GM12878 (cell line): ENCODE results near the gene WBP11. TPM values are rescaled to one million over a fixed set of nuclear protein-coding genes. Genes with fewer than 3 reads are reported as not detected.

Experiments used
- ATAC-seq: fragments of 200-7000 bp; cut with Tn5 transposase; 3 replicates; pipeline ENCODE4 v1.9.1; 2020; ENCODE audit warnings: mild to moderate bottlenecking, moderate library complexity
- BruUV-seq: library from RNA; stranded (reverse); fragments of 400-500 nt; replicated peaks from 2 replicates; lab custom pipeline; 2021; lab: Mats Ljungman, UMichigan
- CTCF ChIA-PET: fragments of 300-600 bp; sonication (Branson Sonifier 250); formaldehyde crosslinking; extraction: SDS; loops from one replicate; lab custom pipeline; 2021; ENCODE audit warnings: inconsistent platforms; lab: Yijun Ruan, JAX
- POLR2A ChIA-PET: fragments of 350-600 bp; formaldehyde crosslinking; extraction: SDS; loops from one replicate; lab custom pipeline; 2021; ENCODE audit warnings: inconsistent platforms; lab: Charles Lee
- RAD21 ChIA-PET: fragments of 300-600 bp; sonication (Branson Sonifier 250); formaldehyde crosslinking; loops from one replicate; lab custom pipeline; 2023; ENCODE audit warnings: antibody characterized with exemption; ENCODE audit not compliant: unreplicated experiment; lab: Charles Lee
- SMC1A ChIA-PET: fragments of 300-600 bp; sonication (Branson Sonifier 250); formaldehyde crosslinking; loops from one replicate; lab custom pipeline; 2023; ENCODE audit not compliant: unreplicated experiment, uncharacterized antibody; lab: Charles Lee
- DNase-seq: peaks from one replicate; pipeline ENCODE4 v3.0.0-alpha.2; 2011; ENCODE audit warnings: low read depth, low spot score
- FAIRE-seq: peaks from 3 replicates; lab custom pipeline; 2011; peaks lifted over from hg19 to GRCh38; lab: Jason Lieb, UNC
- H2AFZ ChIP-seq: 2 replicates; pipeline ENCODE4 v1.6.0; 2011; ENCODE audit warnings: low read depth, low read length, control low read depth; ENCODE audit not compliant: control insufficient read depth
- H3K27ac ChIP-seq: 2 replicates; pipeline ENCODE4 v1.5.1; 2011; ENCODE audit warnings: control low read depth; ENCODE audit not compliant: control insufficient read depth, insufficient read depth
- H3K27me3 ChIP-seq, 2 experiments: replicated peaks in 1 of 2; 2 replicates each; pipeline versions ENCODE4 v1.6.0 to v1.6.1; 2011; ENCODE audit warnings: low read length in 1 of 2; ENCODE audit not compliant: control insufficient read depth in 2 of 2, insufficient read depth in 2 of 2
- H3K36me3 ChIP-seq, 2 experiments: 2 replicates each; pipeline ENCODE4 v1.5.1; 2011; ENCODE audit warnings: low read length in 1 of 2; ENCODE audit not compliant: control insufficient read depth in 2 of 2, insufficient read depth in 2 of 2
- H3K4me1 ChIP-seq: 2 replicates; pipeline ENCODE4 v1.6.1; 2011; ENCODE audit warnings: mild to moderate bottlenecking, low read length, moderate library complexity, mixed read lengths; ENCODE audit not compliant: control insufficient read depth, insufficient read depth
- H3K4me2 ChIP-seq: 2 replicates; pipeline ENCODE4 v1.6.0; 2011; ENCODE audit warnings: control low read depth; ENCODE audit not compliant: control insufficient read depth, insufficient read depth
- H3K4me3 ChIP-seq: fragments of 200-600 bp; sonication (generic); 2 replicates; pipeline ENCODE4 v1.5.1; 2016
- H3K79me2 ChIP-seq: 2 replicates; pipeline ENCODE4 v1.6.0; 2011; ENCODE audit warnings: low read length; ENCODE audit not compliant: control insufficient read depth, insufficient read depth
- H3K9ac ChIP-seq: 2 replicates; pipeline ENCODE4 v1.8.0; 2011; ENCODE audit warnings: low read length, control low read depth, mixed read lengths; ENCODE audit not compliant: control insufficient read depth, insufficient read depth
- H3K9me3 ChIP-seq: replicated peaks from 3 replicates; pipeline ENCODE4 v1.5.1; 2011; ENCODE audit warnings: mild to moderate bottlenecking, low read length; ENCODE audit not compliant: control insufficient read depth, insufficient read depth
- H4K20me1 ChIP-seq: 2 replicates; pipeline ENCODE4 v1.6.0; 2011; ENCODE audit not compliant: control insufficient read depth, insufficient read depth
- DPF2 ChIP-seq: fragments of 450-650 bp; IDR thresholded peaks from 2 replicates; pipeline ENCODE4 v1.6.1; 2017; ENCODE audit warnings: mild to moderate bottlenecking
- HDAC2 ChIP-seq: fragments of 200-600 bp; sonication (generic); IDR thresholded peaks from 2 replicates; pipeline ENCODE4 v1.6.1; 2017
- MYC ChIP-seq: IDR thresholded peaks from 2 replicates; pipeline ENCODE4 v1.6.1; 2011; ENCODE audit warnings: mild to moderate bottlenecking, low read length, moderate library complexity, inconsistent platforms; ENCODE audit not compliant: insufficient read depth, insufficient replicate concordance, insufficient read length, severe bottlenecking
- PML ChIP-seq: IDR thresholded peaks from 2 replicates; pipeline ENCODE4 v1.6.1; 2012; ENCODE audit warnings: low read length, inconsistent platforms
- SREBF1 ChIP-seq: IDR thresholded peaks from 2 replicates; pipeline ENCODE4 v1.6.1; 2012; ENCODE audit warnings: mild to moderate bottlenecking, low read length
- SUZ12 ChIP-seq: fragments of 200-600 bp; sonication (generic); IDR thresholded peaks from one replicate; pipeline ENCODE4 v1.6.1; 2018; ENCODE audit warnings: antibody characterized with exemption, mild to moderate bottlenecking; ENCODE audit not compliant: unreplicated experiment
- WGBS: methylation state at CpG from one replicate; pipeline ENCODE4 v1.1.6; 2016; ENCODE audit warnings: low lambda C conversion rate; ENCODE audit not compliant: insufficient replicate concordance, insufficient coverage; ENCODE audit errors: missing lambda C conversion rate; 5-methylcytosine and 5-hydroxymethylcytosine counted together
- in situ Hi-C: fragments of 300-500 bp; cut with MboI; formaldehyde crosslinking; loops from 9 replicates; pipeline ENCODE4 v1.14.3; 2018; ENCODE audit warnings: mixed read lengths
- intact Hi-C: fragments of 100-400 bp; cut with micrococcal nuclease; formaldehyde crosslinking; loops from one replicate; pipeline ENCODE4 v1.14.2; 2022; ENCODE audit not compliant: unreplicated experiment
- polyA plus RNA-seq, 11 experiments: library from polyadenylated mRNA; depleted of rRNA in 4 of 11; unstranded in 6 of 11; stranded (reverse) in 5 of 11; fragments of >200 nt; fragmentation: Nextera tagmentation in 4 of 11; fragmentation: Illumina TruSeq in 1 of 11; extraction: Ambion mirVana in 4 of 11; extraction: Trizol in 1 of 11; gene quantifications; 1 replicate in 1 of 11; 2 replicates in 10 of 11; pipeline versions ENCODE4 v1.2.1 to v1.2.3, GENCODE V29; 2011 to 2016; ENCODE audit warnings: inconsistent platforms in 2 of 11, missing spikeins in 2 of 11, low read depth in 1 of 11
- total RNA-seq, 4 experiments: library from RNA; depleted of rRNA in 3 of 4; stranded (reverse); fragments of >200 nt in 3 of 4; fragmentation: Illumina TruSeq in 1 of 4; extraction: Trizol in 1 of 4; gene quantifications; 2 replicates each; pipeline versions ENCODE4 v1.2.1 to v1.2.3, GENCODE V29; 2013 to 2021
- TF ChIP-seq, protein P1 (sequence below), 3 experiments: IDR thresholded peaks in 2 of 3; conservative IDR thresholded peaks in 1 of 3; 2 replicates each; pipeline ENCODE4 v1.5.1; 2011; ENCODE audit warnings: low read depth in 3 of 3, low read length in 3 of 3, mild to moderate bottlenecking in 3 of 3, control low read depth in 2 of 3, moderate library complexity in 2 of 3, inconsistent platforms in 1 of 3, mixed read lengths in 1 of 3; ENCODE audit not compliant: control insufficient read depth in 2 of 3, insufficient read depth in 1 of 3; ENCODE audit errors: extremely low read depth in 1 of 3
- TF ChIP-seq, protein P2 (sequence below): fragments of 450-650 bp; formaldehyde crosslinking; IDR thresholded peaks from 2 replicates; pipeline ENCODE4 v1.4.0; 2020; ENCODE audit warnings: mild to moderate bottlenecking, moderate library complexity

WBP11 gene
- total and polyA plus RNA-seq, 10 of the 15 experiments (the other 5 are each of a cell fraction or from before 2014, with no cell fraction given): 11.5 to 107 (median 29.1) TPM

DNA sequence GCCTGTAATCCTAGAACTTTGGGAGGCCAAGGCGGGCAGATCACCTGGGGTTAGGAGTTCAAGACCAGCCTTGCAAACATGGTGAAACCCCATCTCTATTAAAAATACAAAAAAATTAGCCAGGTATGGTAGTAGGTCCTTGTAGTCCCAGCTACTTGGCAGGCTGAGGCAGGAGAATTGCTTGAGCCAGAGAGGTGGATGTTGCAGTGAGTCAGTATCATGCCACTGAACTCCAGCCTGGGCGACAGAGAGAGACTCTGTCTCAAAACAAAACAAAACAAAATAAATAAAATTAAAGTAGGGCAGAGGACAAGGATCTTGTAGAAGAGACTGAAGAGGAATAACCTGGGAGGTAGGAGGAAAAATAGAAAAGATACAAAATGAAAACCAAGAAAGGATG lies 61.3 kb downstream of the WBP11 start:
- no peak overlapping the region for H2AFZ ChIP-seq
- no peaks in the 10 kb centered on the region for H3K79me2 ChIP-seq
- intact Hi-C loops: no loop called here
- H3K4me1 ChIP-seq: no peaks in the 10 kb centered on the region
- TF ChIP-seq, protein P1, sequence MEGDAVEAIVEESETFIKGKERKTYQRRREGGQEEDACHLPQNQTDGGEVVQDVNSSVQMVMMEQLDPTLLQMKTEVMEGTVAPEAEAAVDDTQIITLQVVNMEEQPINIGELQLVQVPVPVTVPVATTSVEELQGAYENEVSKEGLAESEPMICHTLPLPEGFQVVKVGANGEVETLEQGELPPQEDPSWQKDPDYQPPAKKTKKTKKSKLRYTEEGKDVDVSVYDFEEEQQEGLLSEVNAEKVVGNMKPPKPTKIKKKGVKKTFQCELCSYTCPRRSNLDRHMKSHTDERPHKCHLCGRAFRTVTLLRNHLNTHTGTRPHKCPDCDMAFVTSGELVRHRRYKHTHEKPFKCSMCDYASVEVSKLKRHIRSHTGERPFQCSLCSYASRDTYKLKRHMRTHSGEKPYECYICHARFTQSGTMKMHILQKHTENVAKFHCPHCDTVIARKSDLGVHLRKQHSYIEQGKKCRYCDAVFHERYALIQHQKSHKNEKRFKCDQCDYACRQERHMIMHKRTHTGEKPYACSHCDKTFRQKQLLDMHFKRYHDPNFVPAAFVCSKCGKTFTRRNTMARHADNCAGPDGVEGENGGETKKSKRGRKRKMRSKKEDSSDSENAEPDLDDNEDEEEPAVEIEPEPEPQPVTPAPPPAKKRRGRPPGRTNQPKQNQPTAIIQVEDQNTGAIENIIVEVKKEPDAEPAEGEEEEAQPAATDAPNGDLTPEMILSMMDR (IDR thresholded peaks at IDR 0.05 in 2 of 3, conservative IDR thresholded peaks at IDR 0.05 in 1 of 3; ENCODE audit: control insufficient read depth in 2 of 3, extremely low read depth in 1 of 3, insufficient read depth in 1 of 3, low read depth in 3 of 3, low read length in 3 of 3): no peak
- TF ChIP-seq DPF2: no peak
- TF ChIP-seq, protein P2, sequence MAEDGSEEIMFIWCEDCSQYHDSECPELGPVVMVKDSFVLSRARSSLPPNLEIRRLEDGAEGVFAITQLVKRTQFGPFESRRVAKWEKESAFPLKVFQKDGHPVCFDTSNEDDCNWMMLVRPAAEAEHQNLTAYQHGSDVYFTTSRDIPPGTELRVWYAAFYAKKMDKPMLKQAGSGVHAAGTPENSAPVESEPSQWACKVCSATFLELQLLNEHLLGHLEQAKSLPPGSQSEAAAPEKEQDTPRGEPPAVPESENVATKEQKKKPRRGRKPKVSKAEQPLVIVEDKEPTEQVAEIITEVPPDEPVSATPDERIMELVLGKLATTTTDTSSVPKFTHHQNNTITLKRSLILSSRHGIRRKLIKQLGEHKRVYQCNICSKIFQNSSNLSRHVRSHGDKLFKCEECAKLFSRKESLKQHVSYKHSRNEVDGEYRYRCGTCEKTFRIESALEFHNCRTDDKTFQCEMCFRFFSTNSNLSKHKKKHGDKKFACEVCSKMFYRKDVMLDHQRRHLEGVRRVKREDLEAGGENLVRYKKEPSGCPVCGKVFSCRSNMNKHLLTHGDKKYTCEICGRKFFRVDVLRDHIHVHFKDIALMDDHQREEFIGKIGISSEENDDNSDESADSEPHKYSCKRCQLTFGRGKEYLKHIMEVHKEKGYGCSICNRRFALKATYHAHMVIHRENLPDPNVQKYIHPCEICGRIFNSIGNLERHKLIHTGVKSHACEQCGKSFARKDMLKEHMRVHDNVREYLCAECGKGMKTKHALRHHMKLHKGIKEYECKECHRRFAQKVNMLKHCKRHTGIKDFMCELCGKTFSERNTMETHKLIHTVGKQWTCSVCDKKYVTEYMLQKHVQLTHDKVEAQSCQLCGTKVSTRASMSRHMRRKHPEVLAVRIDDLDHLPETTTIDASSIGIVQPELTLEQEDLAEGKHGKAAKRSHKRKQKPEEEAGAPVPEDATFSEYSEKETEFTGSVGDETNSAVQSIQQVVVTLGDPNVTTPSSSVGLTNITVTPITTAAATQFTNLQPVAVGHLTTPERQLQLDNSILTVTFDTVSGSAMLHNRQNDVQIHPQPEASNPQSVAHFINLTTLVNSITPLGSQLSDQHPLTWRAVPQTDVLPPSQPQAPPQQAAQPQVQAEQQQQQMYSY (CRISPR knock-in tag): no peak
- TF ChIP-seq PML: no peak
- no peak for TF ChIP-seq SREBF1
- TF ChIP-seq SUZ12: no peak
- no peak for TF ChIP-seq HDAC2
- TF ChIP-seq MYC: no peak
- TF ChIP-seq, all 136 proteins: peak for 0
- SMC1A ChIA-PET: no interaction called here
- POLR2A ChIA-PET: no interaction called here
- Histone ChIP-seq H3K36me3 (no peaks in the 10 kb centered on the region), H3K4me3 (no peak overlapping the region), H3K9ac (no peak overlapping the region), H4K20me1 (no peaks in the 10 kb centered on the region), H3K4me2 (no peak overlapping the region), H3K27ac (no peak overlapping the region), H3K27me3 (no peaks in the 10 kb centered on the region), H3K9me3 (no peaks in the 10 kb centered on the region; the same call in 1 of the 3 replicates)
- in situ Hi-C loops: no loop called here
- RAD21 ChIA-PET: interaction anchor here (0.6 kb wide), 1 partner anchor 20 kb away, joined by 3 read pairs; no protein-coding TSS in a partner anchor
- ATAC-seq (no peak), FAIRE-seq (no peak), DNase-seq (no peak)
- CTCF ChIA-PET: no interaction called here
- no TSS peak for BruUV-seq
- 97% methylated on average over 2 of the region's 2 CpGs for WGBS
